Activated T-cell treated with anti-CD3 and anti-CD28 coated beads, Interleukin-2, amount 50 U/mL, for 4 hours (primary cell): ENCODE measurements around the gene SLC22A5. TPM values are rescaled to one million over a fixed set of nuclear protein-coding genes. Genes with fewer than 3 reads are reported as not detected.

Experiments
- ATAC-seq, 2 donors: fragments of 200-7000 bp; cut with Tn5 transposase; one replicate each; pipeline ENCODE4 v1.10.0; 2021
- DNase-seq: peaks from one replicate; pipeline ENCODE4 v3.0.0-alpha.2; 2020
- H3K27me3 Mint-ChIP-seq: one replicate; pipeline ENCODE4 v1.8.0; 2021; ENCODE audit warnings: low read depth, mixed read lengths
- H3K36me3 Mint-ChIP-seq: one replicate; pipeline ENCODE4 v1.8.0; 2022; ENCODE audit warnings: mixed read lengths; ENCODE audit not compliant: insufficient read depth
- H3K4me1 Mint-ChIP-seq: one replicate; pipeline ENCODE4 v1.8.0; 2021; ENCODE audit warnings: low read depth, mixed read lengths
- H3K4me3 Mint-ChIP-seq: one replicate; pipeline ENCODE4 v1.8.0; 2021; ENCODE audit warnings: mild to moderate bottlenecking, moderate library complexity, mixed read lengths
- H3K9me3 Mint-ChIP-seq: one replicate; pipeline ENCODE4 v1.8.0; 2021; ENCODE audit warnings: mixed read lengths
- total RNA-seq, 3 donors: library from RNA; stranded (reverse); gene quantifications; one replicate each; pipeline ENCODE4 v1.2.1, GENCODE V29; 2021

SLC22A5 gene
- total RNA-seq, 3 donors from 2014 or later = 4.4 to 6.3 (median 5.7) TPM

DNA sequence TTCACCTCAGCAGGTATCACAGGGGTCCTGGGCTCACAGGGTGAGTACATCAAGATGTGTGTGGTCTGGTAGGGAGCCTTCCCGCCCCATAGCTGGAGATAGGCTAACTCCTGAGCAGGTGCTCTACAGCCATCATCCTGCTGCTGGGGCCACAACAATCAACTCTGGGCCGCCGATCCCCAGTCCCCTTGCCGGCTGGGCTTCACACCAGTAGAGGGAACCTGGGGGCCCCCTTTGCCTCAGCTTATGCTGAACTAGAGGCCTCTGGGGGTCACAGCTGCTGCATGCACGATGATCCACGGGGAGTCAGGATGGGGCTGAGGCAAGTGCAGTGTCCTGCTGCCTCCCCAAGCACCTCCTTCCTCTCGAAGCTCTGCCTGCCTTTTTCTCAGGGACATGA lies 74.6 kb downstream of the SLC22A5 start:
- no peak for DNase-seq
- Mint-ChIP-seq H3K27me3 (no peaks in the 10 kb centered on the region), H3K9me3 (no peaks in the 10 kb centered on the region), H3K4me3 (no peak overlapping the region), H3K36me3 (peaks cover 27% of the 10 kb centered on the region), H3K4me1 (peaks cover 92% of the 10 kb centered on the region)
- no peak for ATAC-seq

Other genes starting within 250 kb of the SLC22A5 start
- gene P4HA2, start 141.9 kb upstream of the SLC22A5 start, total RNA-seq = 1 to 10 TPM in 2 of 3 donors, under 1 TPM in 1; 0.86 to 3.5 (median 1.3) TPM
- gene PDLIM4, start 112.0 kb upstream of the SLC22A5 start, total RNA-seq = under 1 TPM; 0.32 to 0.43 (median 0.35) TPM
- 1 to 10 TPM; 1.4 to 2.8 (median 1.8) TPM for gene SLC22A4, start 75.3 kb upstream of the SLC22A5 start, total RNA-seq
- 100 to 1,000 TPM; 342 to 390 (median 377) TPM for gene IRF1, start 121.1 kb downstream of the SLC22A5 start, total RNA-seq
- gene IL5, start 173.8 kb downstream of the SLC22A5 start, total RNA-seq = 10 to 100 TPM in 2 of 3 donors, 1 to 10 TPM in 1; 3.6 to 24.1 (median 17.5) TPM
- 10 to 100 TPM; 42.7 to 46.8 (median 43.6) TPM for gene RAD50, start 187.3 kb downstream of the SLC22A5 start, total RNA-seq